Measurements from ENCODE around the gene CREB3L4. TPM values are rescaled to one million over a fixed set of nuclear protein-coding genes. Genes with fewer than 3 reads are reported as not detected.

Gene CREB3L4
- total and polyA plus RNA-seq, 2 donors (not counting 3 experiments of a cell fraction or from before 2014, with no cell fraction given): 8.1 to 12.1 TPM

DNA sequence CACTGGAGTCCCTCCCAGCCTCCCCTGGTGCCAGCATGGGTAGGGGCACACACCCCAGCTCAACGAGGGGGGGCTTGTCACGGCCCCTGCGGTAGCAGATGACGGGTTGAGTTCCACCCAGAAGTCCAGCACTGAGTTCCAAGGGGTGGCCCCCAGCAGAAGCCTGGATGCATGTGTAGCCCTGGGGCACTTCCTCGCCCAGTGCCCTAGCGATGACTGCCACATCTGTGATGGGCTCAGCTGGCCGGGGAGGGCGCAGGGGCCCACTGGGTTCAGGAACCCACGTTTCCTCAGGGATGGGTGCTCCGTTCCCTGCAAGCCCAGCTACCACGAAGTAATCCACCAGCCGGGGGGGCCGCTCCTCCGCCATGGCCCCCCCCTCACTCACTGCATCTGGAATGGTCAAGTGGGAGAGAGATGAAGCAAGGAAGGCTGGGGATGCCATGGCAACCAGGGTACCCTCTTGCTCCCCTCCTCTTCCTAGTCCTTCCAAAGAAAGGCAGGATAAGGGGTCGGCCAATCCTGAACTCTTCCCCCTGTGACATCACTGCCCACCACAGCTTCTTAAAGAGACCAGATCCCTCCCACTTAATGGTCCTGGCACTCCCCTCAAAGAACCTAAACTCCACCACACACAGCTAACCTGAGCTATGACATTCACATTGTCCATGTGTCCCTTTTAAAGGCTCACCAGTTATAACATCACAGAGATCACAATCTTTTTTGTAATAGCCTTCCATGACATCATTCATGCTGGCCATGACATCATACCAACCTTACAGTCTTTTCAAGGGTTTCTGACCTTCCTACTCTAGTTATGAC is 23.5 kb upstream of the CREB3L4 start:
- DNase-seq (ENCODE audit: low read depth, low spot score) (no peak), FAIRE-seq (peak; percentile 44)
- Histone ChIP-seq H4K20me1 (replicated peaks; ENCODE audit: control insufficient read depth, extremely low read depth, insufficient read depth, low read length) (no peaks in the 10 kb centered on the region), H2AFZ (ENCODE audit: low read depth, low read length) (no peak overlapping the region), H3K27ac (ENCODE audit: insufficient read depth, low read depth, low read length) (no peak overlapping the region), H3K36me3 (ENCODE audit: control insufficient read depth in 2 of 2, extremely low read depth in 1 of 2, insufficient read depth in 2 of 2, low read length in 2 of 2) (peaks cover 2 to 42% of the 10 kb centered on the region in 2 experiments), H3K27me3 (ENCODE audit: control insufficient read depth in 2 of 2, insufficient read depth in 2 of 2, low read length in 2 of 2) (no peaks in the 10 kb centered on the region), H3K4me2 (ENCODE audit: insufficient read depth, low read length) (peak overlapping the region; percentile 73), H3K4me1 (ENCODE audit: control insufficient read depth, extremely low read depth, insufficient read depth, low read length) (peaks cover 9% of the 10 kb centered on the region), H3K9ac (replicated peaks; ENCODE audit: extremely low read depth, insufficient read depth, low read length) (no peak overlapping the region), H3K4me3 (replicated peaks in 1 of 3; ENCODE audit: insufficient read depth in 1 of 3, low read depth in 1 of 3, low read length in 3 of 3) (no peak overlapping the region), H3K79me2 (ENCODE audit: control insufficient read depth, insufficient read depth, low read length) (peaks cover 16% of the 10 kb centered on the region), H3K9me3 (replicated peaks; ENCODE audit: control insufficient read depth, insufficient read depth, low read length) (no peaks in the 10 kb centered on the region), H3K9me1 (replicated peaks; ENCODE audit: control insufficient read depth, extremely low read depth, insufficient read depth, low read length) (no peaks in the 10 kb centered on the region)
- intact Hi-C loops (cut with micrococcal nuclease): no loop called here
- no TSS peak for BruUV-seq (replicated peaks)
- TF ChIP-seq POLR2A (IDR thresholded peaks at IDR 0.05; ENCODE audit: low read depth, low read length): no peak
- TF ChIP-seq FOS (IDR thresholded peaks at IDR 0.05; ENCODE audit: borderline replicate concordance, insufficient read depth, low read length): no peak
- TF ChIP-seq JUN (IDR thresholded peaks at IDR 0.05; ENCODE audit: borderline replicate concordance, insufficient read depth, insufficient read length, low read depth): no peak
- TF ChIP-seq MYC (IDR thresholded peaks at IDR 0.05; ENCODE audit: low read depth, low read length): no peak
- TF ChIP-seq, protein P1, sequence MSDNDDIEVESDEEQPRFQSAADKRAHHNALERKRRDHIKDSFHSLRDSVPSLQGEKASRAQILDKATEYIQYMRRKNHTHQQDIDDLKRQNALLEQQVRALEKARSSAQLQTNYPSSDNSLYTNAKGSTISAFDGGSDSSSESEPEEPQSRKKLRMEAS (IDR thresholded peaks at IDR 0.05; ENCODE audit: insufficient read depth, insufficient read length): no peak
- no peak for TF ChIP-seq POLR2AphosphoS5 (IDR thresholded peaks at IDR 0.05; ENCODE audit: insufficient read depth, low read depth, low read length)
- no peak for TF ChIP-seq GATA2 (IDR thresholded peaks at IDR 0.05; ENCODE audit: insufficient read depth, insufficient read length, low read depth, low read length)
- POLR2A ChIA-PET: no interaction called here
- dilution Hi-C loops (cut with MboI; ENCODE audit: extremely low pct_ligation_motif_present, low sequenced_read_pairs): no loop called here
- CTCF ChIA-PET: interaction anchor here (1.0 to 5.3 kb wide), 7 partner anchors 16 to 147 kb away, joined by 3 to 65 read pairs (median 34); partner anchors contain the start of genes CREB3L4 and JTB

DNA sequence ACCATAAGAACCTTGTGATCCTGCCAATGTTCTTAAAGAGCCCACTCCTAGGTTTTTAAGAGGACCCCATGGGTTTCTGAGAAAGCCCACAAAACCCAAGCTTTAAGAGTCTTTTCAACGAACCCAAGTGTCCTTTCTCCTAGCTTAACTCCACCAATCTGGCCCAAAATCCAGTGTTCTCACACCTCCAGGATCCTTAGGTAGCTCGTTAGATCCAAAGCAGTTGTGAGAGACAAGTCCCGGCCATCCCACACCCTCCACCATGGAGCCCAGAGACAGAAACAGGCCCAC is 22.9 kb upstream of the CREB3L4 start:
- peaks cover 9% of the 10 kb centered on the region for H3K4me1 ChIP-seq (ENCODE audit: control insufficient read depth, extremely low read depth, insufficient read depth, low read length)
- POLR2A ChIA-PET: no interaction called here
- H4K20me1 ChIP-seq (replicated peaks; ENCODE audit: control insufficient read depth, extremely low read depth, insufficient read depth, low read length): no peaks in the 10 kb centered on the region
- FAIRE-seq: no peak
- BruUV-seq (replicated peaks): no TSS peak
- H3K9ac ChIP-seq (replicated peaks; ENCODE audit: extremely low read depth, insufficient read depth, low read length): no peak overlapping the region
- H3K79me2 ChIP-seq (ENCODE audit: control insufficient read depth, insufficient read depth, low read length): peaks cover 16% of the 10 kb centered on the region
- DNase-seq (ENCODE audit: low read depth, low spot score): no peak
- peaks cover 2 to 39% of the 10 kb centered on the region in 2 experiments for H3K36me3 ChIP-seq (ENCODE audit: control insufficient read depth in 2 of 2, extremely low read depth in 1 of 2, insufficient read depth in 2 of 2, low read length in 2 of 2)
- H2AFZ ChIP-seq (ENCODE audit: low read depth, low read length): peak overlapping the region; percentile 8
- no peaks in the 10 kb centered on the region for H3K9me3 ChIP-seq (replicated peaks; ENCODE audit: control insufficient read depth, insufficient read depth, low read length)
- TF ChIP-seq EZH2 (IDR thresholded peaks at IDR 0.05; ENCODE audit: borderline replicate concordance, low read depth, low read length, severe bottlenecking): no peak
- TF ChIP-seq GATA2 (IDR thresholded peaks at IDR 0.05; ENCODE audit: insufficient read depth, insufficient read length, low read depth, low read length): no peak
- TF ChIP-seq, protein P2, sequence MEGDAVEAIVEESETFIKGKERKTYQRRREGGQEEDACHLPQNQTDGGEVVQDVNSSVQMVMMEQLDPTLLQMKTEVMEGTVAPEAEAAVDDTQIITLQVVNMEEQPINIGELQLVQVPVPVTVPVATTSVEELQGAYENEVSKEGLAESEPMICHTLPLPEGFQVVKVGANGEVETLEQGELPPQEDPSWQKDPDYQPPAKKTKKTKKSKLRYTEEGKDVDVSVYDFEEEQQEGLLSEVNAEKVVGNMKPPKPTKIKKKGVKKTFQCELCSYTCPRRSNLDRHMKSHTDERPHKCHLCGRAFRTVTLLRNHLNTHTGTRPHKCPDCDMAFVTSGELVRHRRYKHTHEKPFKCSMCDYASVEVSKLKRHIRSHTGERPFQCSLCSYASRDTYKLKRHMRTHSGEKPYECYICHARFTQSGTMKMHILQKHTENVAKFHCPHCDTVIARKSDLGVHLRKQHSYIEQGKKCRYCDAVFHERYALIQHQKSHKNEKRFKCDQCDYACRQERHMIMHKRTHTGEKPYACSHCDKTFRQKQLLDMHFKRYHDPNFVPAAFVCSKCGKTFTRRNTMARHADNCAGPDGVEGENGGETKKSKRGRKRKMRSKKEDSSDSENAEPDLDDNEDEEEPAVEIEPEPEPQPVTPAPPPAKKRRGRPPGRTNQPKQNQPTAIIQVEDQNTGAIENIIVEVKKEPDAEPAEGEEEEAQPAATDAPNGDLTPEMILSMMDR (IDR thresholded peaks at IDR 0.05; ENCODE audit: extremely low read depth in 1 of 2, insufficient read depth in 1 of 2, low read depth in 1 of 2, low read length in 2 of 2): no peak
- no peak for TF ChIP-seq POLR2A (IDR thresholded peaks at IDR 0.05; ENCODE audit: low read depth, low read length)
- TF ChIP-seq, protein P1 (IDR thresholded peaks at IDR 0.05; ENCODE audit: insufficient read depth, insufficient read length): no peak
- TF ChIP-seq FOS (IDR thresholded peaks at IDR 0.05; ENCODE audit: borderline replicate concordance, insufficient read depth, low read length): no peak
- no peak for TF ChIP-seq MYC (IDR thresholded peaks at IDR 0.05; ENCODE audit: low read depth, low read length)
- TF ChIP-seq POLR2AphosphoS5 (IDR thresholded peaks at IDR 0.05; ENCODE audit: insufficient read depth, low read depth, low read length): no peak
- no peak for TF ChIP-seq JUN (IDR thresholded peaks at IDR 0.05; ENCODE audit: borderline replicate concordance, insufficient read depth, insufficient read length, low read depth)
- no peaks in the 10 kb centered on the region for H3K27me3 ChIP-seq (ENCODE audit: control insufficient read depth in 2 of 2, insufficient read depth in 2 of 2, low read length in 2 of 2)
- peak overlapping the region; percentile 73 for H3K4me2 ChIP-seq (ENCODE audit: insufficient read depth, low read length)
- peak overlapping the region in 2 of 3 experiments; percentile 42 to 88 for H3K4me3 ChIP-seq (replicated peaks in 1 of 3; ENCODE audit: insufficient read depth in 1 of 3, low read depth in 1 of 3, low read length in 3 of 3)
- dilution Hi-C loops (cut with MboI; ENCODE audit: extremely low pct_ligation_motif_present, low sequenced_read_pairs) (no loop called here), intact Hi-C loops (cut with micrococcal nuclease) (no loop called here)
- peak overlapping the region; percentile 63 for H3K27ac ChIP-seq (ENCODE audit: insufficient read depth, low read depth, low read length)
- CTCF ChIA-PET: interaction anchor here (1.0 to 5.3 kb wide), 10 partner anchors 13 to 148 kb away, joined by 3 to 65 read pairs (median 23); partner anchors contain the start of genes CREB3L4, CRTC2, JTB and SLC39A1
- H3K9me1 ChIP-seq (replicated peaks; ENCODE audit: control insufficient read depth, extremely low read depth, insufficient read depth, low read length): no peaks in the 10 kb centered on the region

All from endothelial cell of umbilical vein (primary cell).